ENCODE results near the gene FKBP1C.
"Not testable (repeated sequence)": the region's sequence is repeated elsewhere in the genome, so short reads cannot be mapped to it uniquely, and the experiment has no call there.

DNA sequence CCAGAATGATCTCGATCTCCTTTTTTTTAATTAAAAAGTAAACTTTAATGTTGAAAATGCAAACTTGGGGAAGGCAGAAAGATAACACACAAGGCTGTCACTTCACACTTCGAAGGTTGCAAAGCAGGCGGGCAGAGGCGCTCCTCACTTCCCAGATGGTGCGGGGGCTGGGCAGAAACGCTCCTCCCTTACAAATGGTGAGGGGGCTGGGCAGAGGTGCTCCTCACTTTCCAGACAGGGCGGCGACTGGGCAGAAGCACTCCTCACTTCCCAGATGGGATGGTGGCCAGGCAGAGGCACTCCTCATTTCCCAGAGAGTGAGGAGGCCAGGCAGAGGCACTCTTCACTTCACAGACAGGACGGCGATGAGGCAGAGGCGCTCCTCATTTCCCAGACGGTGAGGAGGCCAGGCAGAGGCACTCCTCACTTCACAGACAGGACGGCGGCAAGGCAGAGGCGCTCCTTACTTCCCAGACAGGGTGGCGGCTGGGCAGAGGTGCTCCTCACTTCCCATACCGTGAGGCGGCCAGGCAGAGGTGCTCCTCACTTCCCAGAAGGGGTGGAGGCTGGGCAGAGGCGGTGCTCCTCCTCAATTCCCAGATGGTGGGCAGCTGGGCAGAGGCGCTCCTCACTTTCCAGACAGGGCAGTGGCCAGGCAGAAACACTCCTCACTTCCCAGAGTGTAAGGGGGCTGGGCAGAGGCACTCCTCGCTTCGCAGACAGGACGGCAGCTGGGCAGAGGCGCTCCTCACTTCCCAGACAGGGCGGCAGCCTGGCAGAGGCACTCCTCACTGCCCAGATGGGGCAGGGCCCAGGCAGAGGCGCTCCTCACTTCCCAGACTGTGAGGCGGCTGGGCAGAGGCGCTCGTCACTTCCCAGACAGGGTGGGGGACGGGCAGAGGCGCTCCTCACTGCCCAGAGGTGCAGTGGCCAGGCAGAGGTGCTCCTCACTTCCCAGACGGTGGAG lies 16.9 kb downstream of the FKBP1C start:
- TF ChIP-seq, protein P1, sequence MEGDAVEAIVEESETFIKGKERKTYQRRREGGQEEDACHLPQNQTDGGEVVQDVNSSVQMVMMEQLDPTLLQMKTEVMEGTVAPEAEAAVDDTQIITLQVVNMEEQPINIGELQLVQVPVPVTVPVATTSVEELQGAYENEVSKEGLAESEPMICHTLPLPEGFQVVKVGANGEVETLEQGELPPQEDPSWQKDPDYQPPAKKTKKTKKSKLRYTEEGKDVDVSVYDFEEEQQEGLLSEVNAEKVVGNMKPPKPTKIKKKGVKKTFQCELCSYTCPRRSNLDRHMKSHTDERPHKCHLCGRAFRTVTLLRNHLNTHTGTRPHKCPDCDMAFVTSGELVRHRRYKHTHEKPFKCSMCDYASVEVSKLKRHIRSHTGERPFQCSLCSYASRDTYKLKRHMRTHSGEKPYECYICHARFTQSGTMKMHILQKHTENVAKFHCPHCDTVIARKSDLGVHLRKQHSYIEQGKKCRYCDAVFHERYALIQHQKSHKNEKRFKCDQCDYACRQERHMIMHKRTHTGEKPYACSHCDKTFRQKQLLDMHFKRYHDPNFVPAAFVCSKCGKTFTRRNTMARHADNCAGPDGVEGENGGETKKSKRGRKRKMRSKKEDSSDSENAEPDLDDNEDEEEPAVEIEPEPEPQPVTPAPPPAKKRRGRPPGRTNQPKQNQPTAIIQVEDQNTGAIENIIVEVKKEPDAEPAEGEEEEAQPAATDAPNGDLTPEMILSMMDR (IDR thresholded peaks at IDR 0.05) = not testable (repeated sequence)
- TF ChIP-seq POLR2A (IDR thresholded peaks at IDR 0.05) = not testable (repeated sequence)
